Measurements from ENCODE around the gene CERKL. TPM values are rescaled to one million over a fixed set of nuclear protein-coding genes. Genes with fewer than 3 reads are reported as not detected.

The CERKL gene
- total RNA-seq, 3 donors from 2014 or later = 0.08 TPM; not detected in 2

- H3K27me3 Mint-ChIP-seq (ENCODE audit: low read depth) = no peaks in the 10 kb centered on the region
- ATAC-seq (no peak), DNase-seq (no peak)
- H3K36me3 Mint-ChIP-seq (ENCODE audit: insufficient read depth) = peaks cover 45% of the 10 kb centered on the region
- H3K4me1 Mint-ChIP-seq (ENCODE audit: low read depth) = peaks cover 54% of the 10 kb centered on the region
- no peaks in the 10 kb centered on the region for H3K9me3 Mint-ChIP-seq
- H3K4me3 Mint-ChIP-seq = no peak overlapping the region
Observed at GRCh38 chr2:181515719-181516118, 141.2 kb downstream of the CERKL start.

DNA sequence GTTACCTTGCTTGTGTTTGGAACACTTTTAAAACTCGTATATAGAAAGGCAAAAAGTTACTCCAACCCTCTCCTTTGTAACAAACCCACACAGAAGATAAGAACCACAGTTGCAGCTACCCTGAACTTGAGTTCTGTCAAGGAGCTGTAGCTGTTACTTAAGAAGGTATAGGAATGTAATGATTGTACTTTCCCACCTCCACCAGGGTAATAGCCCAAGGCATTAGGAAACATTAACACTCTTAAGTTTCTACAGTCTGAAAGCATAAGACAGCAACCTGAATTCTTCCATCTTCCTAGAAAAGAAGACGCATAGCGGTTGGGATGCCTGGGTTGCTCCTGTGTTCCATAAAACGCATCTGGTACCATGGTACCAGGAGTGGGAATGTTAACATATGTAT lies 156.7 kb downstream of the CERKL start:
- Mint-ChIP-seq H3K4me1 (ENCODE audit: low read depth) (no peaks in the 10 kb centered on the region), H3K27me3 (ENCODE audit: low read depth) (no peaks in the 10 kb centered on the region), H3K9me3 (no peaks in the 10 kb centered on the region), H3K4me3 (no peak overlapping the region), H3K36me3 (ENCODE audit: insufficient read depth) (peaks cover 36% of the 10 kb centered on the region)
- ATAC-seq (no peak), DNase-seq (no peak)

- no peaks in the 10 kb centered on the region for H3K9me3 Mint-ChIP-seq
- no peak overlapping the region for H3K4me3 Mint-ChIP-seq
- no peaks in the 10 kb centered on the region for H3K27me3 Mint-ChIP-seq (ENCODE audit: low read depth)
- H3K4me1 Mint-ChIP-seq (ENCODE audit: low read depth) = no peaks in the 10 kb centered on the region
- peaks cover 36% of the 10 kb centered on the region for H3K36me3 Mint-ChIP-seq (ENCODE audit: insufficient read depth)
- DNase-seq = no peak
- no peak for ATAC-seq
Observed at GRCh38 chr2:181499231-181499630, 157.7 kb downstream of the CERKL start.

Other genes with a start within 250 kb of the CERKL start
- gene ITGA4, start 199.7 kb downstream of the CERKL start, total RNA-seq = 10 to 100 TPM; 33.6 to 58.0 (median 45.4) TPM
- not detected for gene NEUROD1, start 23.4 kb upstream of the CERKL start, total RNA-seq
- gene ITPRID2, start 234.6 kb upstream of the CERKL start, total RNA-seq = 10 to 100 TPM; 30.9 to 41.8 (median 37.5) TPM